Head of caudate nucleus (tissue), 42 donors: Measurements from ENCODE around the gene ZSCAN25.
A peak's percentile ranks its signal among the peaks of the same experiment; 100 is the strongest.

Experiments
- DNase-seq, 42 donors: peaks; one replicate each; pipeline versions ENCODE4 v3.0.0 to v3.0.0-alpha.2; 2020 to 2021; ENCODE audit warnings: mixed read lengths in 7 of 42
- intact Hi-C: fragments of 100-400 bp; cut with DNase I; formaldehyde crosslinking; loops from one replicate; pipeline ENCODE4 v1.15.0; 2022

ZSCAN25 gene

DNA sequence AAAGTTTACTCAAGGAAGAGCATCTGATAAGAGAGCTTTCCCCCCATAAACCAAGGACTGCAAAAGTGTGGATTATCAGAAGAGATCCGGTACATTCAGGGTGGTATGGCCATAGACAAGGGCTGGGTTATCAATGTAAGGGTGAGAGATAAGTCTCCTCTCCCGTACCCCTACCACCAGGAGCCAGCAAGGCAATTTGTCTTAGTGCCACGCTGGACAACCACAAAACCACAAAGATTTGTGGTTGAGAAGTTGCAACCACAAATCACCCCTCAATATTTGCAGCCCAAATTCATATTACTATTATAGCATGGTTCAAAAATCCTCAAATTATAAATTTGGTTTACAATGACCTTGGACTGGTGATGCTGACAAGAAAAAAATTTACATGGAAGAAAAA, 2.3 kb upstream of the ZSCAN25 start:
- no peak for DNase-seq
- intact Hi-C loops: loop anchor here (10.0 kb wide), 1 partner anchor 110 kb away; the partner anchor contains the start of genes ZKSCAN5 and ZNF394

DNA sequence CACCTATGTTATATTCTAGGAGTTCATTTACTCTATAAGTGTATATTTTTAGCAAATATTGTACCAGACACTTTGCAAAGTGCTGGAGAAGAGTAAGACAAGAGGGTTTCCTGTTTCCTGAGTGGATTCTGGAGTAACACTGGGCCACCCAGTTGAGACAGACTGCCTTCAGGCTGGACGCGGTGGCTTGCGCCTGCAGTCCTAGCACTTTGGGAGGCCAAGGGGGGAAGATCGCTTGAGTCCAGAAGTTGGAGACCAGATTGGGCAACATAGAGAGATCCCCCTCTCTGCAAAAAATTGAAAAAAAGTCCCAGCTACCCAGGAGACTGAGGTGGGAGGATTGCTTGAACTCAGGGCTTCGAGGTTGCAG, 772 bp upstream of the ZSCAN25 start:
- intact Hi-C loops: loop anchor here (5.0 to 10.0 kb wide), 2 partner anchors 59 to 111 kb away; partner anchors contain the start of genes ZKSCAN5, ZNF394 and ZNF655
- peak in 1 of 42 donors; percentile 29 for DNase-seq

DNA sequence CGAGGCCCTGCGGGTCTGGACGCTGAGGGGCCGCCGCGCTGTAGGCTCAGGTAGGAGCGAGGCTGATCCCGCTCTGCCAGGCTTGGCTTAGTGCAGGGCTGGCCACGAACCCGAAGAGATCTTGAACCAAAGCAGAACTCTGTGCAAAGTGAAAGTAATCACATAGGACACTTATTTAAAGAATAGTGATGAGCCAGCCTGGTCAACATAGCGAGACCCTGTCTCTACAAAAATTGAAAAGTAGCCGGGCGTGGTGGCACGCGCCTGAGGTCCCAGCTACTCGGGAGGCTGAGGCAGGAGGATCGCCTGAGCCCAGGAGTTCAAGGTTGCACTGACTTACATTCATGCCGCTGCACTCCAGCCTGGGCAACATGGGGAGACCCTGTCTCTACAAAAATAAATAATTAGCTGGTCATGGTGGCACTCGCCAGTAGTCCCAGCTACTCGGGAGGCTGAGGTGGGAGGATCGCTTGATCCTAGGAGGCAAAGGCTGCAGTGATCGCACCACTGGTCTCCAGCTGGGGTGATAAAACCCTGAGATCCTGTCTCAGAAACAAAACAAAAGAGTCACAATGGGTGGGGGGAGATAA, 541 bp downstream of the ZSCAN25 start:
- DNase-seq: no peak

DNA sequence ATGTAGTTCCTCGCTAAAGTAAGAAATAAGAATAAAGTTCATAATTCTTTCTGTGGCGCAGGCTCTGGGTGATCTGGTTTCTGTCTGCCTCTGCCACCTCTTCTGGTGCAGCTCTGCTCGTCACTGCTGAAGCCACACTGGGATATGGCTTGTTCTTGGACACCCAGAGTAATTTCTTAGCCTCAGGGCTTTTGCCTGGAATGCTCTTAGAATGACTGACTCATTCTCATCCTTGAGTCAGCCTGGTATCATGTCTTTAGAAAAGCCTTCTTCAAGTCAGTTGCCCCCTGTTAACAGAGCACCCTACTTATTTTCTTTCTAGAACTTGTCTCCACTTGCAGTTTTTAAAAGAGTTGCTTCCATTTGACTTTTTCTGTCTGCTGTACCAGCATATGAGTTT, 2.0 kb downstream of the ZSCAN25 start:
- no peak for DNase-seq
- intact Hi-C loops: loop anchor here (5.0 to 10.0 kb wide), 2 partner anchors 61 to 114 kb away; partner anchors contain the start of genes ZKSCAN5, ZNF394 and ZNF655

More for the DNA sequence above, 541 bp downstream of the ZSCAN25 start:
- intact Hi-C loops: loop anchor here (5.0 to 10.0 kb wide), 2 partner anchors 60 to 112 kb away; partner anchors contain the start of genes ZKSCAN5, ZNF394 and ZNF655

DNA sequence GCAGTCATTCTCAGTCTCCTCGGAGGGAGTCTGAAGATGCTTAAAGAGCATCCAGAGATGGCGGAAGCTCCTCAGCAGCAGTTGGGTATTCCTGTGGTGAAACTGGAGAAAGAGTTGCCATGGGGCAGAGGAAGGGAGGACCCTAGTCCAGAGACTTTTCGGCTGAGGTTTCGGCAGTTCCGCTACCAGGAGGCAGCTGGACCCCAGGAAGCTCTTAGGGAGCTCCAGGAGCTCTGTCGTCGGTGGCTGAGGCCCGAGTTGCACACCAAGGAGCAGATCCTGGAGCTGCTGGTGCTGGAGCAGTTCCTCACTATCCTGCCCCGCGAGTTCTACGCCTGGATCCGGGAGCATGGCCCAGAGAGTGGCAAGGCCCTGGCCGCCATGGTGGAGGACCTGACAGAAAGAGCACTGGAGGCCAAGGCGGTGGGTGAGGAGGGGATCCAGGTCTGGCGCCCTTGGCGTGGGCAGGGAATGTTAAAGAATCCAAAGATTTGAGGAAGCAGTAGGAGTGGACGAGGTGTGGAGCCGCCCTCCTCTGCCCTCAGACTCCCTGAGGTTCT, 2.9 kb downstream of the ZSCAN25 start:
- intact Hi-C loops: loop anchor here (5.0 to 10.0 kb wide), 2 partner anchors 62 to 115 kb away; partner anchors contain the start of genes ZKSCAN5, ZNF394 and ZNF655

DNA sequence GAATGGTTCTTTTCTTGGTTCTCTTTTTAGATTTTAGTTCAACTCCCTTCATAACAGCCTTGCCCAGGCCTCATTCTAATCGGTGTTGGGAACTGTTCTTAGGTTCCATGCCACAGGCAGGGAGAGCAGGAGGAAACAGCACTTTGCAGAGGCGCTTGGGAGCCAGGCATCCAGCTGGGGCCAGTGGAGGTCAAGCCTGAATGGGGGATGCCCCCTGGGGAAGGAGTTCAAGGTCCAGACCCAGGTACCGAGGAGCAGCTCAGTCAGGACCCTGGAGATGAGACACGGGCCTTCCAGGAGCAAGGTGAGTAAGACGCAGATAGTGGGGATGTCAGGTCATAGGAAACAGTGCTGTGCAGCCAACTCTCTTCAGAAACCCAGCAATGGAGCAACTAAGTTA, 4.5 kb downstream of the ZSCAN25 start:
- intact Hi-C loops: no loop called here
- DNase-seq: no peak

More for the DNA sequence above, 2.9 kb downstream of the ZSCAN25 start:
- DNase-seq: peak in 1 of 42 donors; percentile 14

DNA sequence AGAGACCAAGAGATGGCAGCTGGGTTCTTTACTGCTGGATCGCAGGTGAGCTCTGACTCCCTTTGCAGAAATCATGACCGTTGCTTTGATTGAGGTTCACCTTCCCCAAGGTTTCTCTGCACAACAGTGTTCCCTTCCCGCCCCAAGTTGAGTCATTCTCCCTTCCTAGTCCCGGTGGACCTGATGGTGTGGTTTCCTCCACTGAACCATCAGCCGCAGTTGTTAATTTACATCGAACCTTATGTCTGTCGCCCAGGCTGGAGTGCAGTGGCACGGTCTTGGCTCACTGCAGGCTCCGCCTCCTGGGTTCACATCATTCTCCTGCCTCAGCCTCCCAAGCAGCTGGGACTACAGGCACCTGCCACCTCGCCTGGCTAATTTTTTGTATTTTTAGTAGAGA, 5.8 kb downstream of the ZSCAN25 start:
- intact Hi-C loops: no loop called here
- DNase-seq: no peak

DNA sequence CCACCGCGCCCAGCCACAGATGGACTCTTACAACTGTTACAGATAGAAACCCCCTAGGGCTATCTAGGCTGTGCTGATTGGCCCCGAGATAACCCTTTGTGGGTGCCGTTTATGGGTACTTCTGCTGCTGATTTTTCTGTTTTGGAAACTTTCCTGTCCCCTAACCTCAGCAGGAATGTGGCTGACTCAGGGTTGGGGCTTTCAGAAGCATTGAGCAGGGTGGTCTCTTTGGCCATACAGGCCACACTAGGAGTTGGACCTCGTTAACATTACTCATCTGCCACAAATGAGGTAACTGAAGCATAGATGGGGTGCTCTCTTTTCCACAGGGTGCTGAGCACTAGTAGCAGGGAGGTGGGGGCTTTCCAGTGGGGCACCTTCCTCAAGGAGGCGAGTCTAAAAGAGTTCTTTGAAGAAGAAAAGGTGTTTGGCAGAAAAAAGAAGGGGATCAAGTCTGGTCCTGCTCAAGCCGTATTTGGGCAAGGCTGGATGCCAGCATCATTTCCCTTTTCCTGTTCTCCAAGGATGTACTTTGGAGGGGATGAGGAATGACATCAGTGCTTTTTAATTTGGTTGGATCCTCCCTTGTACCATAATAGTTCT, 6.4 kb downstream of the ZSCAN25 start:
- no peak for DNase-seq
- intact Hi-C loops: no loop called here

DNA sequence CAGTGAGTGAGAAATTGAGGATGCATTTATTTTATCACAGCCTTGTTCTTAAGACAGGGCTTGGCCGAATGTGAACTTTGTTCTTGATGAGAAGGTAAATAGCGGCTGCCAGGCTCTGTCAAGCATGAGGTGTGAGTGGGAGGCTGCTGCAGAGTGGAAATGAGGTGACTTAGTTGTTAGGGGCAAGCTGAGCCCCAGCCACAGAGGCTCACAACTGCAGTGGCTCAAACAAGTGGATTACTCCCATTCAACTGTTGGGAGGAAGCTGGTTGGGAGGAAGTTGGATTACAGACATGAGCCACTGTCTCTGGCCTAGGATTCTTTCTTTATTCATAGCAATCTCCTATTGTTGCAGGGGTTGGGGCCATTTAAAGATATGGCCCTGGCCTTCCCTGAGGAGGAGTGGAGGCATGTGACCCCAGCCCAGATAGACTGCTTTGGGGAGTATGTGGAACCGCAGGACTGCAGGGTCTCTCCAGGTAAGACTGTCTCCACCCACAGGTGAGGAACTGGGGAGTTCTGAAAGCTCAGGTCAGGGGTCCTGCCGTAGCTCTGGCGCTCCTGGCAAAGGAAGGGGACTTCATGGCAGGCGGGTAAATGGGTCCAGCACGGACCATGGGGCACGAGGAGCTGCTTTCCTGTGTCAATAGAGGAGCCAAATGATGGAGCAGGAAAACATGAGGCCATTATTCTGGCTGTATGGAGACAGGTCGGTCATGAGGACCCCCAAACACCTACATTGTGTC, 7.1 kb downstream of the ZSCAN25 start:
- intact Hi-C loops: no loop called here

DNA sequence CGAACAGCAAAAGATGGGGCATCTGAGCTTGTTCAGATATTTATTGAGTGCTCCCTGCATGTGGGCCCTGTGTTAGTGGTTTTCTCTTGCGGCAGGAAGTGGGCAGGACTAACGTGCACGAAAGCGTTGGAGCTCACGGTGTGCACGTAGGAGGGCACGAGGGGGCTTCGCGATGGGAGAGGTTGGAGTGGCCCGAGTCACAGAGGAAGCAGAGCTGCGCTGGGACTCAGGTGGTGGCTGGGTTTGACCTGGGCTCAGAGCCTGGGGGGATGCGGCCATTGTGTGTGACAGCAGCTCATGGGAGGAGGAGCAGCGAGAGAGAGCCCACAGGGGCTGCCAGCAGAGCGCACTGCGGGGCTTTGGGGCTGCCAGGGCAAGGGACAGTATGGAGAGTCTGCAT, 7.7 kb downstream of the ZSCAN25 start:
- intact Hi-C loops: no loop called here

More for the DNA sequence above, 7.1 kb downstream of the ZSCAN25 start:
- peak in 8 of 42 donors; percentile 13 to 51 (median 26) for DNase-seq

DNA sequence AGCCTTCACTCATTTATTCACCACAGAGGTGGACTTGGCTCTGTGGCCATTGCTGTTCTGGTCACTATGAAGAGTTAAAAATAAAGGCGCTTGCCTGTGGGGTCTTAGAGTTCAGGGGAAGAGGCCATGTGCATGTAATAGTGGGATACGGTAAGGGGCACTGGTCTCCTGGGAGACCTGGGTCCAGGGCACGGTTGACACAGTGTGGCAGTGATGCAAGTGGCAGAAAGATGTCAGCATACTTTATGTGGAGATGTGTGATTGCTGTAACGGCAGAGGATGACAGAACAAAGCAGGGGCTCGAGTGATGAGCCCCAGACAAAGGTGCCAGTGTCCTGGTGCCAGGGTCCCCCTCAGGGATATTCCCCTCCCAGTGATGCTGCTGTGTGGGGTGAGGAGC, 8.6 kb downstream of the ZSCAN25 start:
- intact Hi-C loops: no loop called here
- no peak for DNase-seq

More for the DNA sequence above, 7.7 kb downstream of the ZSCAN25 start:
- DNase-seq: no peak

DNA sequence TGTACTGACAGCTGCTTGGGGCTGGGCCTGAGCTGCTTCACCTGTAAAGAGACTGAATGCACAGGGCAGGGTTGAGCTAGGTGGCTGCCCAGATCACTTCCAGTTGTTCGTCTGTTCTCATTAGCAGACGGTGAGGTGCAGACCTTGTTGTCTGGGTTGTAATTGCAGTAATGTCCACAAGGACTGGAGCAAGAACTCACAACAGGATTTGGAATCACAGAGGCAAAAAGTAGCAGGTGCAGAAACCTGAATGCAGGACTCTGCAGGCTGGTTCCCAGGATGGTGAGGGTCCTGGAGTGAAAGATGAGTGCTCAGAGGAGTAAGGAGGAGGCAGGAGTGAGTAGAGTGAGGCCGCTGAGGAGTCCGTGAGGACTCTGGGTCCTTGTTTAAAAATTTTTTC, 9.2 kb downstream of the ZSCAN25 start:
- DNase-seq: no peak
- intact Hi-C loops: no loop called here

DNA sequence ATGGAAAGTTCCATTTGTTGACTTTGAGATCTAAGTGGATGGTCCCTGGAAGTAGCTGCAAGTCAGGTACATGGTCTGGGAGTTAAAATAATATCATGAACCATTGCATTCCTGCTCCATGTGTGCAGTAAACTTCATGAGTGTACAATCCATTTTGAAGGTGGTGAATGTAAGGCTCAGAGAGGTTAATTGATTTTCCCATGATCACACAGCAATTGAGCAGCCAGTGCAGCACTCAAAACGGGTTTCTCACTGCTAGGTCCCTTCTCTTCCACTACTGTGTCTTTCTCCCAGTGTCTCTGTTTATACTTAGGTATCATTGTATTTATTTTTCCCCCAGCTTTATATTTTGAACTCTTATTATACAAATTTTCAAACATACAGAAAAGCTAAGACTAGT, 9.9 kb downstream of the ZSCAN25 start:
- no peak for DNase-seq
- intact Hi-C loops: no loop called here

DNA sequence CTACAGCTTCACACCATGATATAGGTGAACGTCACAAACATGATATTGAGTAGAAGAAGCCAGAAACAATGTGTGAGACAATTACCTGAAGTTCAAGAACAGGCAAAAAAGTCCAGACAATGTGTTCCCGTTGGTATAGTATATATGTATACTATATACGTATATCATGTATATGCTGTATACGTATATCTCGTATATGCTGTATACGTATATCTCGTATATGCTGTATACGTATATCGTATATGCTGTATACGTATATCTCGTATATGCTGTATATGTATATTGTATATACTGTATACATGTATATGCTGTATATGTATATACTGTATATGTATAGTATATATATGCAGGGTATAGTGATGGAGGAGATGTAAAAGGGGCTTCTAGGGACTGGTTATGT, 10.8 kb downstream of the ZSCAN25 start:
- intact Hi-C loops: no loop called here

DNA sequence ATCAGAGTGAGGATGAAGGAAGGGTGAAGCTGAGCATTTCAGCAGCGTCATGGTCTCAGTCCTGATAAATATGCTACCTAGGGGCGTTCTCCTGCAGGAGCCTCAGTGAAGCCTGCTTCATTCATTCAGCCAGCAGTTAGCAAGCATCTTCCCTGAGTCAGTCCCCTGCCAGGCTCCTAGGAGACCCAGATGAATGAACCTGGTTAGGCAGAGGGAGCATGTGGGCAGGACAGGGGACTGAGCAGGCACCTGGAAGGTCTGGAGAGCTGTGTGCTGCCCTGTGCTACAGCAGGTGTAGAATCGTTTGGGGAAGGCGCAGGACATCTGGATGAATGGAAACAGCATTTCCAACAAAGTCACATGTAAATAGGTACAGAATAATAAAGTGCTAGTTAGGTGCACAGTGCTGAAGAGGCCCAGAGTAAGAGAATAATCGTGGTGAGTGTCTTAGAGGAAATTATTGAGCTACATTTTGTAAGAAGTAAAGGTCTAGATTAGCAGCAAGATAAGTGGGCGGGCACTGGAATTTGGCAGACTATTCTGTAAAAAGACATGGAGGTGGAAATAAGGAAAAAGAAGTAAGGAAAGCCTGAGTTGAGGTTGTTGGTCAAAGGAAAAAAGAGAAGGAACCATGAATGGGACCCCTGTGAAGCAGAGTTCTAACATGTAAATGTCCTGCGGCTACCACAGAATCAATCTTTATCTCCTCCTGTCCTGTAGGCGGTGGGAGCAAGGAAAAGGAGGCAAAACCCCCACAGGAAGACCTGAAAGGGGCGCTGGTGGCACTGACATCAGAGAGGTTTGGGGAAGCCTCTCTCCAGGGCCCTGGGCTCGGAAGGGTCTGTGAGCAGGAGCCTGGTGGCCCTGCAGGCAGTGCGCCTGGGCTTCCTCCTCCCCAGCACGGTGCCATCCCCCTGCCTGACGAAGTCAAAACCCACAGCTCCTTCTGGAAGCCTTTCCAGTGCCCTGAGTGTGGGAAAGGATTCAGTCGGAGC, 12.0 kb downstream of the ZSCAN25 start:
- DNase-seq: peak in 17 of 42 donors; percentile 14 to 71 (median 37)
- intact Hi-C loops: no loop called here

More for the DNA sequence above, 10.8 kb downstream of the ZSCAN25 start:
- no peak for DNase-seq

DNA sequence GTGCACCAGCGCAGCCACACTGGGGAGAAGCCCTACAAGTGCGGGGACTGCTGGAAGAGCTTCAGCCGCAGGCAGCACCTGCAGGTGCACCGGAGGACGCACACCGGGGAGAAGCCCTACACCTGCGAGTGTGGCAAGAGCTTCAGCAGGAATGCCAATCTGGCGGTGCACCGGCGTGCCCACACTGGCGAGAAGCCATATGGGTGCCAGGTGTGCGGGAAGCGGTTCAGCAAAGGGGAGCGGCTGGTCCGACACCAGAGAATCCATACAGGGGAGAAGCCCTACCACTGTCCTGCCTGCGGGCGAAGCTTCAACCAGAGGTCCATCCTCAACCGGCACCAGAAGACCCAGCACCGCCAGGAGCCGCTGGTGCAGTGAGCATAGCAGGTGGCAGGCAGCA, 12.9 kb downstream of the ZSCAN25 start:
- intact Hi-C loops: no loop called here

DNA sequence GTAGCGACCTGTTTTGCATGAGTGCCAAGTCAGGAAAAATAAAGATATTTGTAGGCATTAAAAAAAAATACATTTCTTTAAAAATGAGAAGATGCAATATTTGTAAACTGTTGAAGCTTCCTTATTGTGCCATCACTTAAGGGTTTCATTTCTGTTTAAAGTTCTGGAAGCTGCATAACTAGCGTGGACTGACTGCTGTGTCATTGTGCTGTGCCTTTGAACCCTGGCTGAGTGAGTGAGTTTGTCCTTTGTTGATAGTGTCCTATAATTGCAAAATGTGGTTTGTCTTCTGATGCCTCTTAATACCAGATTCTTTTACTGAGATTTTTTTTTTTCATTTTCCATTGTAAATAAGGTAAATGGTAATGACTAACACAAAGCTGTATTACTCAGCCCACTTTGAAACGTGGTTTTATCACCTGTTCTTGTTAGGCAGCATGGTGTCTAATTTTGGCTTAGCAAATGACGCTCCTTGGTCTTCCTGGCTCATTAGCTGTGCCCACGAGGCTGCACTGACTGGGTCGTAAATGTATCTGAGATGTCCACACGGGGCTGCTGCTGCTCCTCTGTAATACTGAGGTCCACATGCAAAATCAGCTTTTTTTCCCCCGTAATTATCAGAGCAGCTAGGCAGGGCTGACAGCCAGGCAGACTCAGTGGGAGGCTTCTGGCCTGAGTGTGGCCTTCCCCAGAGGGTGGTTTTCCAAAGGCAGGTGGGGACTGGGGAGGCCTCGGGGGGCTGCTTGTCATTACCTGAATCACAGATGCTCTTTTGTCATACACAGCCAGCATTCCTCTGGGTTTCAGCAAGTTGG, 14.8 kb downstream of the ZSCAN25 start:
- peak in 19 of 42 donors; percentile 8 to 52 (median 29) for DNase-seq
- intact Hi-C loops: no loop called here

More for the DNA sequence above, 12.9 kb downstream of the ZSCAN25 start:
- no peak for DNase-seq
